Endothelial cell of umbilical vein (primary cell): ENCODE results near the gene APCDD1L. TPM values are rescaled to one million over a fixed set of nuclear protein-coding genes. Genes with fewer than 3 reads are reported as not detected.

Experiments
- BruUV-seq: library from RNA; stranded (reverse); fragments of 400-500 nt; replicated peaks from 2 replicates; lab custom pipeline; 2021; lab: Mats Ljungman, UMichigan
- CTCF ChIA-PET: fragments of 300-600, 350-600 bp; sonication (Branson Sonifier 250); formaldehyde crosslinking; loops from one replicate; lab custom pipeline; 2021; ENCODE audit warnings: antibody characterized with exemption, inconsistent platforms; lab: Charles Lee
- POLR2A ChIA-PET: fragments of 300-600, 350-600 bp; sonication (Branson Sonifier 250); formaldehyde crosslinking; loops from one replicate; lab custom pipeline; 2021; ENCODE audit warnings: antibody characterized with exemption, inconsistent platforms; lab: Charles Lee
- DNase-seq: peaks from one replicate; pipeline ENCODE4 v3.0.0-alpha.2; 2011; ENCODE audit warnings: low read depth, low spot score
- FAIRE-seq: peaks from 2 replicates; lab custom pipeline; 2011; peaks lifted over from hg19 to GRCh38; lab: Jason Lieb, UNC
- H2AFZ ChIP-seq: 2 replicates; pipeline ENCODE4 v1.6.0; 2012; ENCODE audit warnings: low read depth, low read length, control low read depth, inconsistent platforms
- H3K27ac ChIP-seq: 2 replicates; pipeline ENCODE4 v1.5.1; 2011; ENCODE audit warnings: low read depth, mild to moderate bottlenecking, control low read depth, low read length, moderate library complexity; ENCODE audit not compliant: insufficient read depth
- H3K27me3 ChIP-seq, 2 experiments: 2 replicates each; pipeline versions ENCODE4 v1.6.0 to v1.6.1; 2011; ENCODE audit warnings: low read length in 2 of 2, mixed read lengths in 1 of 2; ENCODE audit not compliant: control insufficient read depth in 2 of 2, insufficient read depth in 2 of 2
- H3K36me3 ChIP-seq, 2 experiments: 2 replicates in 1 of 2; 3 replicates in 1 of 2; pipeline ENCODE4 v1.5.1; 2011; ENCODE audit warnings: low read length in 2 of 2, mild to moderate bottlenecking in 1 of 2, moderate library complexity in 1 of 2; ENCODE audit not compliant: control insufficient read depth in 2 of 2, insufficient read depth in 2 of 2; ENCODE audit errors: extremely low read depth in 1 of 2
- H3K4me1 ChIP-seq: 3 replicates; pipeline ENCODE4 v1.5.1; 2011; ENCODE audit warnings: mild to moderate bottlenecking, low read length; ENCODE audit not compliant: control insufficient read depth, insufficient read depth; ENCODE audit errors: extremely low read depth
- H3K4me2 ChIP-seq: 2 replicates; pipeline ENCODE4 v1.6.1; 2011; ENCODE audit warnings: low read length, control low read depth, mixed read lengths; ENCODE audit not compliant: insufficient read depth
- H3K4me3 ChIP-seq, 3 experiments: fragments of 200-600 bp in 1 of 3; sonication (generic), shearing (Covaris generic) in 1 of 3; replicated peaks in 1 of 3; 2 replicates each; pipeline ENCODE4 v1.5.1; 2011 to 2016; ENCODE audit warnings: control low read depth in 3 of 3, low read length in 3 of 3, mild to moderate bottlenecking in 2 of 3, inconsistent platforms in 1 of 3, low read depth in 1 of 3, moderate library complexity in 1 of 3; ENCODE audit not compliant: insufficient read depth in 1 of 3
- H3K79me2 ChIP-seq: 2 replicates; pipeline ENCODE4 v1.6.0; 2012; ENCODE audit warnings: low read length, inconsistent platforms; ENCODE audit not compliant: control insufficient read depth, insufficient read depth
- H3K9ac ChIP-seq: replicated peaks from 2 replicates; pipeline ENCODE3; 2011; ENCODE audit warnings: low read length, control low read depth; ENCODE audit not compliant: insufficient read depth; ENCODE audit errors: extremely low read depth
- H3K9me1 ChIP-seq: replicated peaks from 3 replicates; pipeline ENCODE4 v1.6.0; 2011; ENCODE audit warnings: mild to moderate bottlenecking, low read length; ENCODE audit not compliant: control insufficient read depth, insufficient read depth; ENCODE audit errors: extremely low read depth
- H3K9me3 ChIP-seq: replicated peaks from 2 replicates; pipeline ENCODE4 v1.5.1; 2012; ENCODE audit warnings: low read length, inconsistent platforms; ENCODE audit not compliant: control insufficient read depth, insufficient read depth
- H4K20me1 ChIP-seq: replicated peaks from 2 replicates; pipeline ENCODE3; 2011; ENCODE audit warnings: mild to moderate bottlenecking, low read length; ENCODE audit not compliant: control insufficient read depth, insufficient read depth; ENCODE audit errors: extremely low read depth
- CTCF ChIP-seq, 2 donors: IDR thresholded peaks; 1 replicate in 1 of 2; 2 replicates in 1 of 2; pipeline ENCODE4 v1.5.1; 2011; ENCODE audit warnings: low read length in 2 of 2, mild to moderate bottlenecking in 2 of 2, moderate library complexity in 2 of 2, control low read depth in 1 of 2, inconsistent platforms in 1 of 2, low read depth in 1 of 2; ENCODE audit not compliant: insufficient read depth in 1 of 2; ENCODE audit errors: extremely low read depth in 1 of 2
- EZH2 ChIP-seq: IDR thresholded peaks from 2 replicates; pipeline ENCODE4 v1.6.1; 2012; ENCODE audit warnings: borderline replicate concordance, low read depth, mild to moderate bottlenecking, moderate library complexity, low read length, inconsistent platforms; ENCODE audit not compliant: severe bottlenecking
- GATA2 ChIP-seq: IDR thresholded peaks from 2 replicates; pipeline ENCODE4 v1.7.0; 2011; ENCODE audit warnings: low read depth, mild to moderate bottlenecking, moderate library complexity, mixed read lengths, low read length; ENCODE audit not compliant: insufficient read length, insufficient read depth
- JUN ChIP-seq: IDR thresholded peaks from 2 replicates; pipeline ENCODE4 v1.6.1; 2011; ENCODE audit warnings: borderline replicate concordance, low read depth; ENCODE audit not compliant: insufficient read length, insufficient read depth
- MAX ChIP-seq: IDR thresholded peaks from 2 replicates; pipeline ENCODE4 v1.6.1; 2011; ENCODE audit not compliant: insufficient read depth, insufficient read length
- MYC ChIP-seq: IDR thresholded peaks from one replicate; pipeline ENCODE4 v1.6.1; 2011; ENCODE audit warnings: mild to moderate bottlenecking, low read depth, low read length
- POLR2A ChIP-seq: IDR thresholded peaks from 2 replicates; pipeline ENCODE4 v1.6.1; 2012; ENCODE audit warnings: low read depth, mild to moderate bottlenecking, control low read depth, low read length
- POLR2AphosphoS5 ChIP-seq: IDR thresholded peaks from 2 replicates; pipeline ENCODE4 v1.6.1; 2012; ENCODE audit warnings: low read depth, mild to moderate bottlenecking, control low read depth, low read length, moderate library complexity; ENCODE audit not compliant: insufficient read depth
- dilution Hi-C: fragments of 300-500 bp; cut with MboI; formaldehyde crosslinking; loops from one replicate; pipeline ENCODE4 v1.15.0; 2019; ENCODE audit warnings: low sequenced_read_pairs; ENCODE audit not compliant: extremely low pct_ligation_motif_present
- intact Hi-C: fragments of 100-400 bp; cut with micrococcal nuclease; formaldehyde crosslinking; loops from one replicate; pipeline ENCODE4 v1.10.0; 2022
- polyA plus RNA-seq, 4 experiments: library from polyadenylated mRNA; depleted of rRNA in 3 of 4; stranded (reverse) in 3 of 4; unstranded in 1 of 4; fragments of >200 nt; gene quantifications; 2 replicates each; pipeline versions ENCODE4 v1.2.1 to v1.2.3, GENCODE V29; 2011 to 2012; ENCODE audit warnings: missing spikeins in 1 of 4
- total RNA-seq: library from RNA; stranded (reverse); gene quantifications from 2 replicates; pipeline ENCODE4 v1.2.3, GENCODE V29; 2021

The APCDD1L gene
- total and polyA plus RNA-seq, 2 donors (not counting 3 experiments of a cell fraction or from before 2014, with no cell fraction given), result 0.17 to 1.4 TPM

- Histone ChIP-seq H3K27ac (no peak overlapping the region), H3K79me2 (no peaks in the 10 kb centered on the region), H3K4me1 (peaks cover 4% of the 10 kb centered on the region), H3K36me3 (no peaks in the 10 kb centered on the region), H2AFZ (no peak overlapping the region), H4K20me1 (no peaks in the 10 kb centered on the region), H3K9ac (no peak overlapping the region), H3K4me3 (no peak overlapping the region), H3K27me3 (peaks cover under 1 to 2% of the 10 kb centered on the region in 2 experiments), H3K4me2 (no peak overlapping the region), H3K9me1 (no peaks in the 10 kb centered on the region), H3K9me3 (peaks cover 4% of the 10 kb centered on the region)
- FAIRE-seq (no peak), DNase-seq (no peak)
- dilution Hi-C loops (no loop called here), intact Hi-C loops (loop anchor here (10.0 kb wide), 1 partner anchor 599 kb away; no protein-coding TSS in a partner anchor)
- CTCF ChIA-PET, result no interaction called here
- TF ChIP-seq CTCF (IDR thresholded peaks at IDR 0.05; ENCODE audit: extremely low read depth in 1 of 2, insufficient read depth in 1 of 2, low read depth in 1 of 2, low read length in 2 of 2) (no peak), JUN (no peak), POLR2A (no peak)
- BruUV-seq, result no TSS peak
- POLR2A ChIA-PET, result no interaction called here
Observed at GRCh38 chr20:58485393-58485792, 29.8 kb downstream of the APCDD1L start.

- Histone ChIP-seq H3K9ac (no peak overlapping the region), H3K9me3 (peaks cover 4% of the 10 kb centered on the region), H4K20me1 (no peaks in the 10 kb centered on the region), H3K4me1 (peaks cover 4% of the 10 kb centered on the region), H3K36me3 (no peaks in the 10 kb centered on the region), H3K27me3 (peaks cover 0 to 2% of the 10 kb centered on the region in 2 experiments), H3K9me1 (no peaks in the 10 kb centered on the region), H3K79me2 (no peaks in the 10 kb centered on the region), H2AFZ (no peak overlapping the region), H3K4me2 (no peak overlapping the region), H3K27ac (no peak overlapping the region), H3K4me3 (no peak overlapping the region)
- no TSS peak for BruUV-seq
- no peak for DNase-seq
- intact Hi-C loops, result loop anchor here (10.0 kb wide), 1 partner anchor 601 kb away; no protein-coding TSS in a partner anchor
- POLR2A ChIA-PET, result no interaction called here
- dilution Hi-C loops, result no loop called here
- no peak for FAIRE-seq
- CTCF ChIA-PET, result interaction anchor here (1.2 to 3.6 kb wide), 2 partner anchors 356 to 369 kb away, joined by 4 to 33 read pairs; partner anchors contain the start of gene GNAS
- TF ChIP-seq EZH2, result no peak
- TF ChIP-seq POLR2A, result no peak
- no peak for TF ChIP-seq GATA2
- no peak for TF ChIP-seq CTCF (IDR thresholded peaks at IDR 0.05; ENCODE audit: extremely low read depth in 1 of 2, insufficient read depth in 1 of 2, low read depth in 1 of 2, low read length in 2 of 2)
- TF ChIP-seq MAX, result no peak
- TF ChIP-seq JUN, result no peak
- no peak for TF ChIP-seq POLR2AphosphoS5
- TF ChIP-seq MYC, result no peak
Observed at GRCh38 chr20:58483470-58483869, 31.7 kb downstream of the APCDD1L start.
